H9 (cell line): ENCODE results near the gene ARMC9. TPM values are rescaled to one million over a fixed set of nuclear protein-coding genes. Genes with fewer than 3 reads are reported as not detected.
A peak's percentile ranks its signal among the peaks of the same experiment; 100 is the strongest.

Source experiments
- DNase-seq: peaks from one replicate; pipeline ENCODE4 v3.0.0-alpha.2; 2017
- H2AFZ ChIP-seq: one replicate; pipeline ENCODE4 v1.6.1; 2013; ENCODE audit warnings: mild to moderate bottlenecking, low read length, control low read depth, moderate library complexity
- H2AK5ac ChIP-seq: 2 replicates; pipeline ENCODE4 v1.6.1; 2013; ENCODE audit warnings: low read length, control low read depth, mixed read lengths; ENCODE audit not compliant: insufficient read length
- H2BK120ac ChIP-seq: one replicate; pipeline ENCODE4 v1.6.1; 2013; ENCODE audit warnings: low read depth, mild to moderate bottlenecking, low read length, control low read depth, inconsistent platforms; ENCODE audit not compliant: poor library complexity, severe bottlenecking
- H2BK12ac ChIP-seq: 2 replicates; pipeline ENCODE4 v1.6.1; 2013; ENCODE audit warnings: low read length, control low read depth, mixed read lengths, low read depth; ENCODE audit not compliant: insufficient read length
- H2BK15ac ChIP-seq: 2 replicates; pipeline ENCODE4 v1.6.1; 2013; ENCODE audit warnings: low read depth, low read length, control low read depth
- H2BK20ac ChIP-seq: one replicate; pipeline ENCODE4 v1.6.1; 2013; ENCODE audit warnings: low read depth, mild to moderate bottlenecking, low read length, control low read depth, inconsistent platforms; ENCODE audit not compliant: poor library complexity, severe bottlenecking
- H2BK5ac ChIP-seq: 2 replicates; pipeline ENCODE4 v1.6.1; 2013; ENCODE audit warnings: low read length, control low read depth, mixed read lengths; ENCODE audit not compliant: insufficient read length
- H3K14ac ChIP-seq: 2 replicates; pipeline ENCODE4 v1.6.1; 2013; ENCODE audit warnings: low read length, control low read depth; ENCODE audit not compliant: insufficient read depth
- H3K18ac ChIP-seq: 2 replicates; pipeline ENCODE4 v1.6.1; 2013; ENCODE audit warnings: low read depth, mild to moderate bottlenecking, mixed read lengths, low read length, control low read depth; ENCODE audit not compliant: insufficient read length
- H3K23ac ChIP-seq: 2 replicates; pipeline ENCODE4 v1.6.1; 2013; ENCODE audit warnings: low read length, control low read depth, mixed read lengths, low read depth; ENCODE audit not compliant: insufficient read length
- H3K23me2 ChIP-seq: 2 replicates; pipeline ENCODE4 v1.6.1; 2013; ENCODE audit warnings: low read depth, mild to moderate bottlenecking, mixed read lengths, low read length, control low read depth; ENCODE audit not compliant: insufficient read length, poor library complexity, severe bottlenecking
- H3K27ac ChIP-seq: 2 replicates; pipeline ENCODE4 v1.5.1; 2013; ENCODE audit warnings: low read length, control low read depth, mixed read lengths, low read depth; ENCODE audit not compliant: insufficient read length
- H3K27me3 ChIP-seq: 2 replicates; pipeline ENCODE4 v1.6.1; 2013; ENCODE audit warnings: low read length, control low read depth, inconsistent platforms; ENCODE audit not compliant: insufficient read depth
- H3K4ac ChIP-seq: 2 replicates; pipeline ENCODE4 v1.6.1; 2013; ENCODE audit warnings: low read depth, mild to moderate bottlenecking, control low read depth, inconsistent platforms, low read length, moderate library complexity
- H3K4me1 ChIP-seq: 2 replicates; pipeline ENCODE4 v1.6.1; 2013; ENCODE audit warnings: low read length, control low read depth, inconsistent platforms; ENCODE audit not compliant: insufficient read depth
- H3K4me2 ChIP-seq: 2 replicates; pipeline ENCODE4 v1.6.1; 2013; ENCODE audit warnings: low read length, control low read depth, mixed read lengths; ENCODE audit not compliant: insufficient read length, insufficient read depth
- H3K56ac ChIP-seq: 2 replicates; pipeline ENCODE4 v1.6.1; 2013; ENCODE audit warnings: low read depth, mild to moderate bottlenecking, mixed read lengths, low read length, control low read depth; ENCODE audit not compliant: insufficient read length
- H3K79me1 ChIP-seq: 2 replicates; pipeline ENCODE4 v1.6.1; 2013; ENCODE audit warnings: low read depth, mild to moderate bottlenecking, moderate library complexity, low read length, control low read depth, inconsistent platforms; ENCODE audit not compliant: insufficient read depth, poor library complexity, severe bottlenecking
- H3K79me2 ChIP-seq: 2 replicates; pipeline ENCODE4 v1.6.1; 2013; ENCODE audit warnings: low read length, control low read depth, inconsistent platforms; ENCODE audit not compliant: insufficient read depth
- H3K9ac ChIP-seq: 2 replicates; pipeline ENCODE4 v1.6.1; 2013; ENCODE audit warnings: low read length, control low read depth, mixed read lengths; ENCODE audit not compliant: insufficient read length; ENCODE audit errors: extremely low read depth
- H3K9me3 ChIP-seq: one replicate; pipeline ENCODE4 v1.6.1; 2013; ENCODE audit warnings: low read depth, low read length, inconsistent platforms; ENCODE audit not compliant: control insufficient read depth
- H3T11ph ChIP-seq: one replicate; pipeline ENCODE4 v1.6.1; 2013; ENCODE audit warnings: mild to moderate bottlenecking, low read length, control low read depth, inconsistent platforms
- H4K20me1 ChIP-seq: one replicate; pipeline ENCODE4 v1.6.1; 2013; ENCODE audit not compliant: control insufficient read depth, insufficient read length, insufficient read depth
- H4K5ac ChIP-seq: 2 replicates; pipeline ENCODE4 v1.6.1; 2013; ENCODE audit warnings: low read depth, mild to moderate bottlenecking, mixed read lengths, low read length, control low read depth; ENCODE audit not compliant: insufficient read length
- H4K8ac ChIP-seq: replicated peaks from 2 replicates; pipeline ENCODE4 v1.6.1; 2013; ENCODE audit warnings: low read length, control low read depth, mixed read lengths, low read depth; ENCODE audit not compliant: insufficient read length
- H4K91ac ChIP-seq: 2 replicates; pipeline ENCODE4 v1.6.1; 2013; ENCODE audit warnings: low read depth, mild to moderate bottlenecking, moderate library complexity, mixed read lengths, low read length, control low read depth; ENCODE audit not compliant: insufficient read length
- H3K27ac Mint-ChIP-seq, 3 experiments: 2 replicates in 2 of 3; 3 replicates in 1 of 3; pipeline ENCODE4 v1.8.0; 2020 to 2021; ENCODE audit warnings: mixed read lengths in 3 of 3, mild to moderate bottlenecking in 1 of 3, moderate library complexity in 1 of 3
- H3K27me3 Mint-ChIP-seq: 2 replicates; pipeline ENCODE4 v1.8.0; 2021; ENCODE audit warnings: low read depth, mild to moderate bottlenecking, moderate library complexity, mixed read lengths
- H3K36me3 Mint-ChIP-seq, 3 experiments: 2 replicates in 2 of 3; 3 replicates in 1 of 3; pipeline ENCODE4 v1.8.0; 2020 to 2021; ENCODE audit warnings: low read depth in 3 of 3, mixed read lengths in 3 of 3; ENCODE audit not compliant: insufficient read depth in 1 of 3
- H3K4me1 Mint-ChIP-seq, 2 experiments: 2 replicates each; pipeline ENCODE4 v1.8.0; 2020; ENCODE audit warnings: mixed read lengths in 2 of 2
- H3K4me3 Mint-ChIP-seq, 2 experiments: 2 replicates in 1 of 2; 3 replicates in 1 of 2; pipeline ENCODE4 v1.8.0; 2020 to 2021; ENCODE audit warnings: mild to moderate bottlenecking in 2 of 2, mixed read lengths in 2 of 2, moderate library complexity in 1 of 2
- H3K9me3 Mint-ChIP-seq, 2 experiments: 2 replicates in 1 of 2; 3 replicates in 1 of 2; pipeline ENCODE4 v1.8.0; 2020; ENCODE audit warnings: mild to moderate bottlenecking in 2 of 2, mixed read lengths in 2 of 2, moderate library complexity in 1 of 2
- WGBS: extraction: QIAGEN DNeasy Blood & Tissue Kit; methylation state at CpG from one replicate; pipeline ENCODE4 v1.1.7; 2013; ENCODE audit warnings: missing lambda C conversion rate, low lambda C conversion rate, mixed read lengths; ENCODE audit not compliant: insufficient read length; ENCODE audit errors: extremely low coverage; 5-methylcytosine and 5-hydroxymethylcytosine counted together
- total RNA-seq: library from RNA; stranded (reverse); gene quantifications from 2 replicates; pipeline ENCODE4 v1.2.1, GENCODE V29; 2021
- TF ChIP-seq, protein P1 (sequence below): fragments of 200-600 bp; sonication (generic); conservative IDR thresholded peaks from 3 replicates; pipeline ENCODE4 v1.8.0; 2021; ENCODE audit warnings: antibody characterized with exemption, mild to moderate bottlenecking

The ARMC9 gene
- total RNA-seq, 1 experiment from 2014 or later, result 37.6 TPM

DNA sequence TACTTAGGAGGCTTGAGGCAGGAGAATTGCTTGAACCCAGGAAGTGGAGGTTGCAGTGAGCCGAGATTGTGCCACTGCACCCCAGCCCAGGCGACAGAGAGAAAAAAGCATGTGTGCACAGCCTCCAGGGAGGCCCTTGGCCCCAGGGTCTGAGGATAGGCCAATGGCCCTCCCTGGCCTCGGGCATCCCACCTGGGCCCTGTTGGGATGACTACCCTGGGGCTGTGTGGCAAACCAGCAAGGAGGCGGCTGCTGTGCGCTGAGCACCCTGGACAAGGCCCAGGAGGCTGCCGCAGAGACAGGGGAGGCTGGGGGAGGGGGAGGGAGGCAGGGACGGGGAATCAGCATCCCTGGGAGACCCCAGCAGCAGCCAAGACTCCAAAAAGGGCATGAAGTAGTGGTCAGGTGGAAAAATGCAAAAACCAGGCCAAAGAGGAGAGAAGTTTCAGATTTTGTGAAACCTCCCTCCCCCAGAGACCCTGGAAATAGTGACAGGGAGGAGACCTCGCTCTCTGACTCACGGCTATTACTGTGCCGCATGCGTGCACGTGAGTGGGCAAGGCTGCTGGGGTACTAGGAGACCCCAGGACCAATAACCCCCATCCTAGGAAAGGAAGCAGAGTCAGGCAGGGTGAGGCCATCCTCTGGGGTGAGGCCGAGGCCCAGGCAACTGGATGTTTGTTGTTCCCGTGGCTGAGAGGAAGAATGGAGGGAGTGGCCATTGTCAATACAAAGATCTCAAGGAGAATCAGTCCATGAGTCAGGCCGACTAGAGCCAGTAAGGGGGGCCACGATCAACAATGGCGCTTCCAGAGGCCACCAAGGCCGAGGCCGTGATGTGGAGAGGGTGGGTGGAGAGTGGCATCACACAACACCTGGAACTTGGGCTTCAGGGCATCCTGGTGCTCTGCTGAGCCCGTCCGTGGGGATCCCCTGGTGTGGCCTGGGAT lies 181.1 kb downstream of the ARMC9 start:
- Histone ChIP-seq H3K9me3 (no peaks in the 10 kb centered on the region), H3K14ac (peak overlapping the region; percentile 36; the same call in 1 of the 2 replicates), H3K27me3 (no peaks in the 10 kb centered on the region), H3K23me2 (peaks cover 4% of the 10 kb centered on the region), H4K8ac (no peak overlapping the region), H2BK20ac (no peak overlapping the region), H3K9ac (no peak overlapping the region), H4K20me1 (no peaks in the 10 kb centered on the region), H3K4me1 (peaks cover 12% of the 10 kb centered on the region; the same call in 1 of the 2 replicates), H2BK5ac (no peak overlapping the region), H4K5ac (no peak overlapping the region), H2BK12ac (no peak overlapping the region), H3K18ac (no peak overlapping the region), H2AFZ (no peak overlapping the region), H3K4me2 (no peak overlapping the region), H3K79me1 (no peaks in the 10 kb centered on the region), H3K79me2 (no peaks in the 10 kb centered on the region), H2AK5ac (no peak overlapping the region), H2BK15ac (no peak overlapping the region), H3K4ac (no peak overlapping the region), H3T11ph (no peak overlapping the region), H3K56ac (no peak overlapping the region), H3K27ac (no peak overlapping the region), H4K91ac (no peak overlapping the region), H3K23ac (no peak overlapping the region), H2BK120ac (no peak overlapping the region)
- Mint-ChIP-seq H3K4me3 (no peak overlapping the region), H3K9me3 (peaks cover 3 to 5% of the 10 kb centered on the region in 2 experiments), H3K36me3 (peaks cover 0 to 5% (median under 1%) of the 10 kb centered on the region in 3 experiments; a peak in 3 of 7 replicates), H3K4me1 (peaks cover 39 to 40% of the 10 kb centered on the region in 2 experiments), H3K27me3 (no peaks in the 10 kb centered on the region; the same call in 1 of the 2 replicates), H3K27ac (peak overlapping the region in 1 of 3 experiments; percentile 87; a peak in 2 of 7 replicates)
- DNase-seq, result no peak
- WGBS, result no CpG with 5 or more reads among the region's 21 CpGs
- TF ChIP-seq, protein P1, sequence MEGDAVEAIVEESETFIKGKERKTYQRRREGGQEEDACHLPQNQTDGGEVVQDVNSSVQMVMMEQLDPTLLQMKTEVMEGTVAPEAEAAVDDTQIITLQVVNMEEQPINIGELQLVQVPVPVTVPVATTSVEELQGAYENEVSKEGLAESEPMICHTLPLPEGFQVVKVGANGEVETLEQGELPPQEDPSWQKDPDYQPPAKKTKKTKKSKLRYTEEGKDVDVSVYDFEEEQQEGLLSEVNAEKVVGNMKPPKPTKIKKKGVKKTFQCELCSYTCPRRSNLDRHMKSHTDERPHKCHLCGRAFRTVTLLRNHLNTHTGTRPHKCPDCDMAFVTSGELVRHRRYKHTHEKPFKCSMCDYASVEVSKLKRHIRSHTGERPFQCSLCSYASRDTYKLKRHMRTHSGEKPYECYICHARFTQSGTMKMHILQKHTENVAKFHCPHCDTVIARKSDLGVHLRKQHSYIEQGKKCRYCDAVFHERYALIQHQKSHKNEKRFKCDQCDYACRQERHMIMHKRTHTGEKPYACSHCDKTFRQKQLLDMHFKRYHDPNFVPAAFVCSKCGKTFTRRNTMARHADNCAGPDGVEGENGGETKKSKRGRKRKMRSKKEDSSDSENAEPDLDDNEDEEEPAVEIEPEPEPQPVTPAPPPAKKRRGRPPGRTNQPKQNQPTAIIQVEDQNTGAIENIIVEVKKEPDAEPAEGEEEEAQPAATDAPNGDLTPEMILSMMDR, result no peak
